ENCODE results near the gene FNBP1L. TPM values are rescaled to one million over a fixed set of nuclear protein-coding genes. Genes with fewer than 3 reads are reported as not detected.

FNBP1L gene
- total and polyA plus RNA-seq, 10 of the 15 experiments (the other 5 are each of a cell fraction or from before 2014, with no cell fraction given): 0.02 to 0.12 (median 0.07) TPM; not detected in 4

- 48% methylated on average over 6 of the region's 6 CpGs for WGBS (ENCODE audit: insufficient coverage, insufficient replicate concordance, low lambda C conversion rate, missing lambda C conversion rate)
- POLR2A ChIA-PET: no interaction called here
- no peak for TF ChIP-seq E4F1 (IDR thresholded peaks at IDR 0.05; ENCODE audit: borderline replicate concordance, partially characterized antibody)
- TF ChIP-seq BACH1 (IDR thresholded peaks at IDR 0.05; ENCODE audit: borderline replicate concordance): no peak
- TF ChIP-seq NFXL1 (IDR thresholded peaks at IDR 0.05; ENCODE audit: borderline replicate concordance): no peak
- TF ChIP-seq SUPT20H (IDR thresholded peaks at IDR 0.05; ENCODE audit: borderline replicate concordance, control insufficient read depth, low read depth, low read length): no peak
- no peak for TF ChIP-seq RAD21 (IDR thresholded peaks at IDR 0.05; ENCODE audit: insufficient read depth, low read depth, low read length)
- TF ChIP-seq RFX5 (IDR thresholded peaks at IDR 0.05; ENCODE audit: low read depth, low read length): no peak
- no peak for TF ChIP-seq MYC (IDR thresholded peaks at IDR 0.05; ENCODE audit: insufficient read depth, insufficient read length, insufficient replicate concordance, low read length, severe bottlenecking)
- TF ChIP-seq ZNF687 (IDR thresholded peaks at IDR 0.05): no peak
- no peak for TF ChIP-seq SUZ12 (IDR thresholded peaks at IDR 0.05; ENCODE audit: unreplicated experiment)
- no peak for TF ChIP-seq BMI1 (IDR thresholded peaks at IDR 0.05; ENCODE audit: borderline replicate concordance)
- TF ChIP-seq, protein P1, sequence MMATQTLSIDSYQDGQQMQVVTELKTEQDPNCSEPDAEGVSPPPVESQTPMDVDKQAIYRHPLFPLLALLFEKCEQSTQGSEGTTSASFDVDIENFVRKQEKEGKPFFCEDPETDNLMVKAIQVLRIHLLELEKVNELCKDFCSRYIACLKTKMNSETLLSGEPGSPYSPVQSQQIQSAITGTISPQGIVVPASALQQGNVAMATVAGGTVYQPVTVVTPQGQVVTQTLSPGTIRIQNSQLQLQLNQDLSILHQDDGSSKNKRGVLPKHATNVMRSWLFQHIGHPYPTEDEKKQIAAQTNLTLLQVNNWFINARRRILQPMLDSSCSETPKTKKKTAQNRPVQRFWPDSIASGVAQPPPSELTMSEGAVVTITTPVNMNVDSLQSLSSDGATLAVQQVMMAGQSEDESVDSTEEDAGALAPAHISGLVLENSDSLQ (IDR thresholded peaks at IDR 0.05): no peak
- no peak for TF ChIP-seq STAT1 (conservative IDR thresholded peaks at IDR 0.05)
- no peak for TF ChIP-seq POU2F2 (IDR thresholded peaks at IDR 0.05; ENCODE audit: borderline replicate concordance, low read depth, low read length)
- TF ChIP-seq NKRF (conservative IDR thresholded peaks at IDR 0.05): no peak
- no peak for TF ChIP-seq BRCA1 (IDR thresholded peaks at IDR 0.05; ENCODE audit: low read depth, low read length)
- no peak for TF ChIP-seq YBX1 (IDR thresholded peaks at IDR 0.05)
These were observed 23.4 kb downstream of the FNBP1L start for GRCh38 chr1:93471284-93471683.

More at GRCh38 chr1:93471284-93471683, 23.4 kb downstream of the FNBP1L start:
- Histone ChIP-seq H3K36me3 (ENCODE audit: control insufficient read depth in 2 of 2, insufficient read depth in 2 of 2, low read length in 1 of 2) (no peaks in the 10 kb centered on the region), H3K4me2 (ENCODE audit: control insufficient read depth, insufficient read depth) (no peak overlapping the region), H3K79me2 (ENCODE audit: control insufficient read depth, insufficient read depth, low read length) (no peaks in the 10 kb centered on the region), H3K9me3 (replicated peaks; ENCODE audit: control insufficient read depth, insufficient read depth, low read length) (no peaks in the 10 kb centered on the region), H3K4me1 (ENCODE audit: control insufficient read depth, insufficient read depth, low read length) (no peaks in the 10 kb centered on the region), H3K27me3 (replicated peaks in 1 of 2; ENCODE audit: control insufficient read depth in 2 of 2, insufficient read depth in 2 of 2, low read length in 1 of 2) (no peaks in the 10 kb centered on the region; a peak in 1 of 4 replicates), H2AFZ (ENCODE audit: control insufficient read depth, low read depth, low read length) (no peak overlapping the region), H4K20me1 (ENCODE audit: control insufficient read depth, insufficient read depth) (no peaks in the 10 kb centered on the region), H3K4me3 (no peak overlapping the region), H3K9ac (ENCODE audit: control insufficient read depth, insufficient read depth, low read length) (no peak overlapping the region), H3K27ac (ENCODE audit: control insufficient read depth, insufficient read depth) (no peak overlapping the region)
- ChIA-PET CTCF (interaction anchor here (1.4 kb wide), 1 partner anchor 167 kb away, joined by 3 read pairs; no protein-coding TSS in a partner anchor), RAD21 (ENCODE audit: unreplicated experiment) (no interaction called here), SMC1A (ENCODE audit: uncharacterized antibody, unreplicated experiment) (no interaction called here)
- no peak for ATAC-seq
- no TSS peak for BruUV-seq (replicated peaks)
- intact Hi-C loops (cut with micrococcal nuclease; ENCODE audit: unreplicated experiment): no loop called here
- in situ Hi-C loops (cut with MboI): no loop called here
- DNase-seq (ENCODE audit: low read depth, low spot score): no peak
- no peak for FAIRE-seq

Data from GM12878 (cell line).